SH-SY5Y (cell line): ENCODE results near the gene FNDC8.

ENCODE experiments used
- GATA2 ChIP-seq: IDR thresholded peaks from 2 replicates; pipeline ENCODE4 v1.6.1; 2011; ENCODE audit warnings: mild to moderate bottlenecking, low read depth, low read length
- GATA3 ChIP-seq: IDR thresholded peaks from 2 replicates; pipeline ENCODE4 v1.6.1; 2011; ENCODE audit warnings: low read depth, mild to moderate bottlenecking, low read length, moderate library complexity

- no peak for TF ChIP-seq GATA2
- TF ChIP-seq GATA3, result no peak
These were observed 54.4 kb downstream of the FNDC8 start for GRCh38 chr17:35175638-35176415.
